K562 treated with DMSO at 1 percent for 48 hours (cell line): ENCODE measurements around the gene ZNF215. TPM values are rescaled to one million over a fixed set of nuclear protein-coding genes. Genes with fewer than 3 reads are reported as not detected.

Experiments
- total RNA-seq: library from RNA; unstranded; fragments of 300-600 nt; gene quantifications from 2 replicates; pipeline ENCODE4 v1.2.3, GENCODE V29; 2022; ENCODE audit warnings: low replicate concordance; ENCODE audit errors: extremely low read depth

The ZNF215 gene
- total RNA-seq, result not detected in 2 replicates

DNA sequence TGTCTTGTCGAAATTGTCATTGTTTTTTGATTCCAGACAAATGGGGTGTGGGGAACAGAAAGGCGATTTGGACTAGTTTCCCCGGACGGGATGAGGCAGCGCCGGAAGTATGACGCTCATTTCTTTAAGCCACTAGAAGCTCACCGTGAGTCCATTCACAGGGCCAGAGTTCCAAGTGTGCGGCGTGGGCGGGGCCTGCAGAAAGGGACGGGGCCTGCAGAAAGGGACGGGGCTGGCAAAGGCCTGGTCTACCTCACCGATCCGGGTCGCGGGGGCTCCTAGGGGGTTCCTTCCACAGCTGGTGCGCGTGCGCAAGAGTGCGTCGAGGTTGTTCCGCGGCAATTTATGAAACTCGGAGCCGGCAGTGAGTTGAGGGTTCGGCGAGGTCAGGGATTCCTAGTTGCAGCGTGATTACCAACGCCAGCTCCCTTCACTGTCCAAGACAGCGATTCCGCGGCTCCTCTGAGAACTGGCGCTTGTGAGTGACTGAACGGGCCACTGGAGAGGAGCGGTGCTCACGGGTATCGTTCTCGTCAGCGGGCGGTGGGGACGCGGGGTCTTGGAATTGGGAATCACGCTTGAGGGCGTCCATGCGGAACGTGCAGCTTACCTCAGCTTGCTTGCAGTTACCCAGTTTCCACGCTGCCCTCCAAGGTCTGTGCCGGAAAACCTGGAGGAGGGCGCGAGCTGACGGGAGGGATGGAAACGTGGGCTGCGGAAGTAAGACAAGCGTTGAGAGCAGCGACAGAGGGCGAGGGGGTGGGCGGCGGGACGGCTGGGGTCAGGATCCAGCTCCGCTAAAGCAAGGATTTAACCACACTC lies at the start of gene ZNF215:
Gene ZNF215 (plus strand): TSS at position 219 of the 822 bp plus-strand sequence. CDS start 5,847 bp downstream, outside the sequence.

DNA sequence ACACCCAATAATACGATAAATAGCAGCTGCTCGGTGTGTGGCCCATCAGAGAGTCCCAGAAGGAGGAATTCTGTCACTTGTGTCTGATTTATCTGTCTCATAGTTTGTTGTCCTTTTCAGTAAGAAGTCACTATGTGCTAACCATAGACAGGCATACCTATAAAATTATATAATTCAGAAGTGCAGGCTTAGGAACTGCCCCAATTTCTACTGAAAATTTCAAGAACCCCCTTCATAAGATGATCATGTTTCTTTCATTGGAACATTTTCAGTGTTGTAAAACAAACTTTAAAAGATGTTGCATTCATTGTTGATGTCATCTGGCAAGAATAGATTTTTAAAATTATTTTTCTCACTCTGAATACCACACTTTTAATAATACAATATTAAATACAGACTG lies 33.8 kb upstream of the ZNF215 start, which contains the start of gene OR2D2:
Gene OR2D2 (minus strand): TSS at position 101 of the 400 bp plus-strand sequence. CDS start 0 bp downstream, at position 101.

DNA sequence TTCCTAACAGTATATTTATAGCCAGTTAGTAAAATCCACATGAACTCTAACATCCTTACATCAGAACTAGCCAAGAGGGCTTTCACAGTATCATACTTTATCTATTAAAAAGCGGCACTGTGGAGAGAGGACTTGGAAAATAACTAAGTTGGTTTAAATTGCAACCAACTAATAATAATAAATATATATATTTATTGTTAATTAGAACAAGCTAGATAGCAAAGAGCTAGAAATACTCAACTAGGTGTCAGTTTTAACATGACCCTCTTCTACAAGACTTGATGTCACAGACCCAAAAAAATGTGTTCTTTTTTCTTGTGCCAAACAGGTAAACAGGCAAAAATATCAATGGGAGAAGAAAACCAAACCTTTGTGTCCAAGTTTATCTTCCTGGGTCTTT lies 5.5 kb upstream of the ZNF215 start, which contains the start of gene OR2D3:
Gene OR2D3 (plus strand): TSS at position 301 of the 400 bp plus-strand sequence. CDS start 0 bp downstream, at position 301.

Other genes starting within 250 kb of the ZNF215 start
- gene MRPL17, start 243.1 kb upstream of the ZNF215 start, total RNA-seq, result not detected in 2 replicates
- gene OR2AG2, start 154.4 kb upstream of the ZNF215 start, total RNA-seq, result not detected in 2 replicates
- not detected in 2 replicates for gene OR2AG1, start 143.4 kb upstream of the ZNF215 start, total RNA-seq
- not detected in 2 replicates for gene OR6A2, start 126.7 kb upstream of the ZNF215 start, total RNA-seq
- not detected in 2 replicates for gene OR10A5, start 80.7 kb upstream of the ZNF215 start, total RNA-seq
- not detected in 2 replicates for gene OR10A2, start 63.4 kb upstream of the ZNF215 start, total RNA-seq
- not detected in 2 replicates for gene OR10A4, start 49.8 kb upstream of the ZNF215 start, total RNA-seq
- not detected in 2 replicates for gene OR2D2, start 33.9 kb upstream of the ZNF215 start, total RNA-seq
- gene OR2D3, start 5.4 kb upstream of the ZNF215 start, total RNA-seq, result not detected in 2 replicates
- gene ZNF214, start 93.9 kb downstream of the ZNF215 start, total RNA-seq, result not detected in 2 replicates
- gene NLRP14, start 94.1 kb downstream of the ZNF215 start, total RNA-seq, result not detected in 2 replicates
- not detected in 2 replicates for gene RBMXL2, start 162.6 kb downstream of the ZNF215 start, total RNA-seq